Cardiac fibroblast (primary cell): ENCODE data around the gene NANP.
A peak's percentile ranks its signal among the peaks of the same experiment; 100 is the strongest.

Experiments used
- DNase-seq, 2 donors: peaks; one replicate each; pipeline versions ENCODE4 v3.0.0 to v3.0.0-alpha.2; 2010; ENCODE audit warnings: low read depth in 2 of 2
- H3K4me3 ChIP-seq, 2 donors: replicated peaks in 1 of 2; 1 replicate in 1 of 2; 2 replicates in 1 of 2; pipeline ENCODE4 v1.5.1; 2011; ENCODE audit warnings: low read depth in 2 of 2, low read length in 2 of 2, mild to moderate bottlenecking in 2 of 2, moderate library complexity in 1 of 2
- TF ChIP-seq, protein P1 (sequence below): IDR thresholded peaks from one replicate; pipeline ENCODE4 v1.5.1; 2011; ENCODE audit warnings: low read depth, mild to moderate bottlenecking, low read length, inconsistent platforms

The NANP gene

GRCh38 chr20:25580711-25581110 lies 43.1 kb downstream of the NANP start:
- TF ChIP-seq, protein P1, sequence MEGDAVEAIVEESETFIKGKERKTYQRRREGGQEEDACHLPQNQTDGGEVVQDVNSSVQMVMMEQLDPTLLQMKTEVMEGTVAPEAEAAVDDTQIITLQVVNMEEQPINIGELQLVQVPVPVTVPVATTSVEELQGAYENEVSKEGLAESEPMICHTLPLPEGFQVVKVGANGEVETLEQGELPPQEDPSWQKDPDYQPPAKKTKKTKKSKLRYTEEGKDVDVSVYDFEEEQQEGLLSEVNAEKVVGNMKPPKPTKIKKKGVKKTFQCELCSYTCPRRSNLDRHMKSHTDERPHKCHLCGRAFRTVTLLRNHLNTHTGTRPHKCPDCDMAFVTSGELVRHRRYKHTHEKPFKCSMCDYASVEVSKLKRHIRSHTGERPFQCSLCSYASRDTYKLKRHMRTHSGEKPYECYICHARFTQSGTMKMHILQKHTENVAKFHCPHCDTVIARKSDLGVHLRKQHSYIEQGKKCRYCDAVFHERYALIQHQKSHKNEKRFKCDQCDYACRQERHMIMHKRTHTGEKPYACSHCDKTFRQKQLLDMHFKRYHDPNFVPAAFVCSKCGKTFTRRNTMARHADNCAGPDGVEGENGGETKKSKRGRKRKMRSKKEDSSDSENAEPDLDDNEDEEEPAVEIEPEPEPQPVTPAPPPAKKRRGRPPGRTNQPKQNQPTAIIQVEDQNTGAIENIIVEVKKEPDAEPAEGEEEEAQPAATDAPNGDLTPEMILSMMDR: no peak
- H3K4me3 ChIP-seq: no peak overlapping the region
- DNase-seq: peak; percentile 41 to 47

- TF ChIP-seq, protein P1: no peak
- no peak for DNase-seq
- no peak overlapping the region for H3K4me3 ChIP-seq
These were observed 44.6 kb downstream of the NANP start for GRCh38 chr20:25579081-25579770.

- no peak overlapping the region for H3K4me3 ChIP-seq
- no peak for DNase-seq
- TF ChIP-seq, protein P1: no peak
These were observed 46.9 kb downstream of the NANP start for GRCh38 chr20:25576783-25577530.

DNA sequence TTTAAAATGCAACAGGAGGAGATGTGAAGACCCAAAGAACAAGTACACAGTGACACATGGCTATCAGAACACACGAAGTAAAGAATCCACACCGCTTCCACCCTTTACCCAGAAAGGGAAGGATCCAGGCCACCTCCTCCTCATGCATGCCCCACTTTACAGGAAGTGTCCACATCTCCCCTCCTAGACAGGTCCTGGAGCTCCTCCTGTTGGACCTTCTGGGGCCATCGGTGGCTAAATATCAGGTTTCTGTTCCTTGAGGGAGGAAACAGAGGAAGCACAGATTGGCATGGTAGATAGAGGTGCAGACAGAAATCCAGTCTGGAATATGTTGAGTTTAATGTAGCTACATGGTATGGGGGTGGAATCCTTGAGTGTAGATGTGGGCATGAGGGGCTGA lies 49.4 kb downstream of the NANP start:
- TF ChIP-seq, protein P1: peak; percentile 32
- peak; percentile 61 to 66 for DNase-seq

DNA sequence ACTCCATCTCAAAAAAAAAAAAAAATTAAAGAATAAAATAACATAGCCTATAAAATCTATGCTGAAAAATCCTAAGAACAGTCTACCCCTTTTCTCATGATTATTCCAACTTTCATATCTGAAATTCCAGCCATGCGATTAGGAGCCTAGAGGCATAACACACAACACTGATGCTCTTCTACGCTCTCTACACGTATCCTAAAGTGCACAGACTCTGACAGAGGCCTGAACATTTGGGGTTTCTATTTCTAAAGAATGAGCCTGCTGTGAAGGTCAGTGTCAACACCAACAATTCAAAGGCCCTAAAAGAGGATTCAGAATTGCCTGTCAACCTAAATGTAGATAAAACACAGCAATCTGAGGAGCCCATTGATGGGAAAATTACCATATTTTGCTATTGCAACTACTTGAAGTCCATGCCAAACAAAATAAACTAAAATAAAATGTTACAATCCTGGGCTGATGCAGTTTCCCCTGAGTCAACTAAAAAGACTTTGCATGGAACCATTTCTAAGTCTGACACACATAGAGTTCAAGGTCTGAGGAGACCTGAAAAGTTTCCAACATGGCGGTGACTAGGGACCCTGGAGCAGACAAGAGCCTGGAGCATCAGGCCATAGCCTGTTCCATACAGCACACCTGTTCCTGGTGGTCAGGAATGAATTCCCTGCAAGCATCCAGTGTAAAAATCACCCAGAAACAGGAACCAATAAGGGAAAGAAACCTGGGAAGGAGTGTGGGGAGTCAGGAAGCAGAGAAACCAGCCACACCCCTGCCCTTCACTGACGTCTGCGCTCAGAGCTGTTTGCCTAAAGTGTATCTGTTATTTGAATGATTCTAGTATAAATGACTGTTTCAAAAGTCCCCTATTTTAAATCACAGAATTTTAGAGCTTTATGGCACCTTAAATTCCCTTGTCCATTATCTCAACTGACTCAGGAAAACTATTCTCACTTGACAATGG lies 50.2 kb downstream of the NANP start:
- TF ChIP-seq, protein P1: no peak
- DNase-seq: peak in 1 of 2 donors; percentile 81
- no peak overlapping the region for H3K4me3 ChIP-seq

More for the DNA sequence above, 49.4 kb downstream of the NANP start:
- H3K4me3 ChIP-seq: no peak overlapping the region

- H3K4me3 ChIP-seq: no peak overlapping the region
- TF ChIP-seq, protein P1: no peak
- no peak for DNase-seq
These were observed 52.0 kb downstream of the NANP start for GRCh38 chr20:25571817-25572216.
